ENCODE measurements around the gene NEMF. TPM values are rescaled to one million over a fixed set of nuclear protein-coding genes. Genes with fewer than 3 reads are reported as not detected.
A peak's percentile ranks its signal among the peaks of the same experiment; 100 is the strongest.

Gene NEMF
- total RNA-seq, 6 experiments from 2014 or later = 15.3 to 29.9 (median 23.4) TPM

DNA sequence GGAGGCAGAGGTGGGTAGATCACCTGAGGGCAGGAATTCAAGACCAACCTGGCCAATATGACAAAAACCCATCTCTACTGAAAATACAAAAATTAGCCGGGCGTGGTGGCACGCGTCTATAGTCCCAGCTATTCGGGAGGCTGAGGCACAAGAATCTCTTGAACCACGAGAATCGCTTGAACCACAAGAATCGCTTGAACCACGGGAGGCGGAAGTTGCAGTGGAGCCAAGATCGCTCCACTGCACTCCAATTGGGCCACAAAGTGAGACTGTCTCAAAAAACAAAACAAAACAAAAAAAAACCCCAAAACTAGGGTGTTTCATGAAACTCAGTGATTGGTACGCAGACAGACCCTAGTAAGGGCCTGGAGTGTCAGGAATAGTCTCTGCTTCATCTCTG lies 33.9 kb upstream of the NEMF start:
- H3K27ac ChIP-seq = no peak overlapping the region
- 89% methylated on average over 9 of the region's 12 CpGs for WGBS (ENCODE audit: insufficient coverage, low coverage, low lambda C conversion rate, missing lambda C conversion rate)
- intact Hi-C loops (cut with DNase I) = no loop called here

GRCh38 chr14:49882826-49883694 lies 30.5 kb upstream of the NEMF start:
- H3K4me1 ChIP-seq = no peaks in the 10 kb centered on the region
- no peak overlapping the region for H3K4me3 ChIP-seq
- ATAC-seq (no peak), DNase-seq (no peak)
- no peaks in the 10 kb centered on the region for H3K27me3 ChIP-seq
- TF ChIP-seq, protein P1, sequence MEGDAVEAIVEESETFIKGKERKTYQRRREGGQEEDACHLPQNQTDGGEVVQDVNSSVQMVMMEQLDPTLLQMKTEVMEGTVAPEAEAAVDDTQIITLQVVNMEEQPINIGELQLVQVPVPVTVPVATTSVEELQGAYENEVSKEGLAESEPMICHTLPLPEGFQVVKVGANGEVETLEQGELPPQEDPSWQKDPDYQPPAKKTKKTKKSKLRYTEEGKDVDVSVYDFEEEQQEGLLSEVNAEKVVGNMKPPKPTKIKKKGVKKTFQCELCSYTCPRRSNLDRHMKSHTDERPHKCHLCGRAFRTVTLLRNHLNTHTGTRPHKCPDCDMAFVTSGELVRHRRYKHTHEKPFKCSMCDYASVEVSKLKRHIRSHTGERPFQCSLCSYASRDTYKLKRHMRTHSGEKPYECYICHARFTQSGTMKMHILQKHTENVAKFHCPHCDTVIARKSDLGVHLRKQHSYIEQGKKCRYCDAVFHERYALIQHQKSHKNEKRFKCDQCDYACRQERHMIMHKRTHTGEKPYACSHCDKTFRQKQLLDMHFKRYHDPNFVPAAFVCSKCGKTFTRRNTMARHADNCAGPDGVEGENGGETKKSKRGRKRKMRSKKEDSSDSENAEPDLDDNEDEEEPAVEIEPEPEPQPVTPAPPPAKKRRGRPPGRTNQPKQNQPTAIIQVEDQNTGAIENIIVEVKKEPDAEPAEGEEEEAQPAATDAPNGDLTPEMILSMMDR (IDR thresholded peaks at IDR 0.05) = no peak
- TF ChIP-seq POLR2A (IDR thresholded peaks at IDR 0.05) = no peak
- H3K36me3 ChIP-seq = no peaks in the 10 kb centered on the region
- no peak overlapping the region for H3K27ac ChIP-seq
- H3K9me3 ChIP-seq = no peaks in the 10 kb centered on the region
- WGBS (ENCODE audit: insufficient coverage, low coverage, low lambda C conversion rate, missing lambda C conversion rate) = 86% methylated on average over 15 of the region's 18 CpGs
- intact Hi-C loops (cut with DNase I) = no loop called here

More for the DNA sequence above, 33.9 kb upstream of the NEMF start:
- ATAC-seq (no peak), DNase-seq (no peak)
- TF ChIP-seq, protein P1 (IDR thresholded peaks at IDR 0.05) = no peak
- no peak for TF ChIP-seq POLR2A (IDR thresholded peaks at IDR 0.05)
- Histone ChIP-seq H3K4me1 (peaks cover 0 to 1% (median 0%) of the 10 kb centered on the region in 4 donors), H3K36me3 (no peaks in the 10 kb centered on the region), H3K27me3 (no peaks in the 10 kb centered on the region), H3K9me3 (no peaks in the 10 kb centered on the region), H3K4me3 (no peak overlapping the region)

GRCh38 chr14:49881350-49882001 lies 28.9 kb upstream of the NEMF start:
- H3K4me1 ChIP-seq = peaks cover 0 to 3% (median 0%) of the 10 kb centered on the region in 4 donors
- ATAC-seq (no peak), DNase-seq (no peak)
- H3K36me3 ChIP-seq = no peaks in the 10 kb centered on the region
- 91% methylated on average over 4 of the region's 4 CpGs for WGBS (ENCODE audit: insufficient coverage, low coverage, low lambda C conversion rate, missing lambda C conversion rate)
- H3K27me3 ChIP-seq = no peaks in the 10 kb centered on the region
- intact Hi-C loops (cut with DNase I) = no loop called here
- no peak overlapping the region for H3K27ac ChIP-seq
- no peak overlapping the region for H3K4me3 ChIP-seq
- H3K9me3 ChIP-seq = no peaks in the 10 kb centered on the region
- TF ChIP-seq POLR2A (IDR thresholded peaks at IDR 0.05) = no peak
- TF ChIP-seq, protein P1 (IDR thresholded peaks at IDR 0.05) = no peak

DNA sequence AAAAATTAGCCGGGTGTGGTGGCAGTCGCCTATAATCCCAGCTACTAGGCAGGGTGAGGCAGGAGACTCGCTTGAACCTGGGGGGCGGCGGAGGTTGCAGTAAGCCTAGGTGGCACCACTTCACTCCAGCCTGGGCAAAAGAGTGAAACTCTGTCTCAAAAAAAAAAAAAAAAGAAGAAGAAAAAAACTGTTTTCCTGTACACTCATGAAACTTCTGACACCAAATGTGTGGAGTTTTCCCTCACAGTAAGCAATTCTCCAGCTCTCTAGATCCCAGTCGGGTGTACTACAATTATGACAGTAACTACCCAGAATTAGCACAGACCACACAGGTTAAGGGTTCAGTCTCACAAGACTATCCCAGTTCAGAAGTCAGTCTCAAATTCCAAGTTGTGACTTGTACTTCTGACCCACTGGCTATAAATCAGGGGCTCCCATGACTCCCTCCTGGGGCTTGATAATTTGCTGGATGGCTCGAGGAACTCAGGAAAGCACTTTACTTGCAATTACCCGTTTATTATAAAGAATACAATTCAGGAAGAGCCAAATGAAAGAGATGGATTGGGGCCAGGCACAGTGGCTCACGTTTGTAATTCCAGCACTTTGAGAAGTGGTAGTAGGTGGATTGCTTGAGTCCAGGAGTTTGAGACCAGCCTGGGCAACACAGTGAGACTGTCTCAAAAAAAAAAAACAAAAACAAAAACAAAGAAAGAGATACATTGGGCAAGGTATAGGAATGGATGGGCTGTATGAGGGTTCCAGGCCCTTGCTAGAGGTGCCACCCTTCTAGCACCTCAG lies 27.9 kb upstream of the NEMF start:
- Histone ChIP-seq H3K4me3 (no peak overlapping the region), H3K4me1 (peaks cover 0 to 13% (median 2%) of the 10 kb centered on the region in 4 donors), H3K27ac (no peak overlapping the region), H3K36me3 (no peaks in the 10 kb centered on the region), H3K9me3 (no peaks in the 10 kb centered on the region), H3K27me3 (no peaks in the 10 kb centered on the region)
- ATAC-seq (peak in 2 of 4 donors; percentile 12 to 21), DNase-seq (no peak)
- no peak for TF ChIP-seq POLR2A (IDR thresholded peaks at IDR 0.05)
- TF ChIP-seq, protein P1 (IDR thresholded peaks at IDR 0.05) = no peak
- WGBS (ENCODE audit: insufficient coverage, low coverage, low lambda C conversion rate, missing lambda C conversion rate) = 57% methylated on average over 9 of the region's 9 CpGs
- intact Hi-C loops (cut with DNase I) = no loop called here

Measured in right lobe of liver (tissue), 6 donors.